Bronchial epithelial cell (primary cell): ENCODE data around the gene SMAD1. TPM values are rescaled to one million over a fixed set of nuclear protein-coding genes. Genes with fewer than 3 reads are reported as not detected.
A peak's percentile ranks its signal among the peaks of the same experiment; 100 is the strongest.
"Not testable (repeated sequence)": the region's sequence is repeated elsewhere in the genome, so short reads cannot be mapped to it uniquely, and the experiment has no call there.

Source experiments
- DNase-seq: peaks from one replicate; pipeline ENCODE4 v3.0.0-alpha.2; 2010; ENCODE audit warnings: low read depth
- FAIRE-seq: peaks from 2 replicates; lab custom pipeline; 2011; peaks lifted over from hg19 to GRCh38; lab: Jason Lieb, UNC
- H3K27me3 ChIP-seq: 2 replicates; pipeline ENCODE4 v1.5.1; 2011; ENCODE audit warnings: low read length; ENCODE audit not compliant: control insufficient read depth, insufficient read depth
- H3K36me3 ChIP-seq: 2 replicates; pipeline ENCODE4 v1.5.1; 2011; ENCODE audit warnings: low read length; ENCODE audit not compliant: control insufficient read depth, insufficient read depth
- H3K4me3 ChIP-seq: 2 replicates; pipeline ENCODE4 v1.5.1; 2011; ENCODE audit warnings: mild to moderate bottlenecking, low read depth, low read length, control low read depth
- CTCF ChIP-seq: IDR thresholded peaks from 2 replicates; pipeline ENCODE4 v1.5.1; 2011; ENCODE audit warnings: mild to moderate bottlenecking, moderate library complexity, low read length, control low read depth, inconsistent platforms; ENCODE audit not compliant: insufficient read depth, severe bottlenecking
- total RNA-seq: library from RNA; depleted of rRNA; stranded (reverse); fragments of >200 nt; gene quantifications from 2 replicates; pipeline ENCODE4 v1.2.1, GENCODE V29; 2014

Gene SMAD1
- total RNA-seq, 1 donor from 2014 or later: 11.1 TPM

GRCh38 chr4:145587088-145587754 is 105.6 kb downstream of the SMAD1 start:
- FAIRE-seq (no peak), DNase-seq (no peak)
- TF ChIP-seq CTCF: no peak
- Histone ChIP-seq H3K4me3 (no peak overlapping the region), H3K36me3 (no peaks in the 10 kb centered on the region), H3K27me3 (no peaks in the 10 kb centered on the region)

GRCh38 chr4:145589381-145589780 is 107.7 kb downstream of the SMAD1 start:
- not testable (repeated sequence) for DNase-seq, H3K4me3 ChIP-seq, H3K27me3 ChIP-seq, H3K36me3 ChIP-seq, FAIRE-seq

- no peaks in the 10 kb centered on the region for H3K36me3 ChIP-seq
- no peak overlapping the region for H3K4me3 ChIP-seq
- no peak for TF ChIP-seq CTCF
- DNase-seq: peak; percentile 16
- H3K27me3 ChIP-seq: no peaks in the 10 kb centered on the region
- FAIRE-seq: no peak
These were observed 108.5 kb downstream of the SMAD1 start for GRCh38 chr4:145589916-145590702.

GRCh38 chr4:145602129-145602760 is 120.6 kb downstream of the SMAD1 start:
- no peaks in the 10 kb centered on the region for H3K36me3 ChIP-seq
- no peaks in the 10 kb centered on the region for H3K27me3 ChIP-seq
- FAIRE-seq: no peak
- TF ChIP-seq CTCF: no peak
- no peak for DNase-seq
- H3K4me3 ChIP-seq: no peak overlapping the region

GRCh38 chr4:145605941-145606340 is 124.3 kb downstream of the SMAD1 start:
- FAIRE-seq (no peak), DNase-seq (no peak)

More at GRCh38 chr4:145605941-145606340, 124.3 kb downstream of the SMAD1 start:
- H3K4me3 ChIP-seq: no peak overlapping the region
- no peaks in the 10 kb centered on the region for H3K27me3 ChIP-seq
- TF ChIP-seq CTCF: no peak
- H3K36me3 ChIP-seq: no peaks in the 10 kb centered on the region

Other genes starting within 250 kb of the SMAD1 start
- 2.6 and 4.9 TPM in 2 replicates for gene MMAA, start 137.5 kb downstream of the SMAD1 start, total RNA-seq
- not detected in 2 replicates for gene C4orf51, start 198.3 kb downstream of the SMAD1 start, total RNA-seq